Measurements from ENCODE around the gene ZMYM3. TPM values are rescaled to one million over a fixed set of nuclear protein-coding genes. Genes with fewer than 3 reads are reported as not detected.

The ZMYM3 gene
- total RNA-seq, 1 donor from 2014 or later: 39.2 TPM

GRCh38 chrX:71256856-71257255 lies 2.9 kb upstream of the ZMYM3 start:
- no peak for TF ChIP-seq CTCF (IDR thresholded peaks at IDR 0.05)
- no peaks in the 10 kb centered on the region for H3K27me3 Mint-ChIP-seq (ENCODE audit: unreplicated experiment)
- no peak overlapping the region for H3K4me3 Mint-ChIP-seq (ENCODE audit: unreplicated experiment)
- no peak overlapping the region for H3K27ac Mint-ChIP-seq (ENCODE audit: unreplicated experiment)
- peaks cover 5% of the 10 kb centered on the region for H3K9me3 Mint-ChIP-seq (ENCODE audit: unreplicated experiment)
- DNase-seq (ENCODE audit: extremely low spot score, unreplicated experiment): no peak
- H3K4me1 Mint-ChIP-seq (ENCODE audit: unreplicated experiment): peaks cover 14% of the 10 kb centered on the region
- no peaks in the 10 kb centered on the region for H3K36me3 Mint-ChIP-seq (ENCODE audit: unreplicated experiment)

GRCh38 chrX:71256051-71256450 lies 2.1 kb upstream of the ZMYM3 start:
- Mint-ChIP-seq H3K27ac (ENCODE audit: unreplicated experiment) (peak overlapping the region; percentile 78), H3K4me3 (ENCODE audit: unreplicated experiment) (no peak overlapping the region), H3K27me3 (ENCODE audit: unreplicated experiment) (no peaks in the 10 kb centered on the region), H3K9me3 (ENCODE audit: unreplicated experiment) (peaks cover 5% of the 10 kb centered on the region), H3K36me3 (ENCODE audit: unreplicated experiment) (no peaks in the 10 kb centered on the region), H3K4me1 (ENCODE audit: unreplicated experiment) (peaks cover 15% of the 10 kb centered on the region)
- DNase-seq (ENCODE audit: extremely low spot score, unreplicated experiment): no peak
- no peak for TF ChIP-seq CTCF (IDR thresholded peaks at IDR 0.05)

GRCh38 chrX:71253253-71254091 lies 468 bp downstream of the ZMYM3 start:
- Mint-ChIP-seq H3K4me3 (ENCODE audit: unreplicated experiment) (peak overlapping the region; percentile 89), H3K36me3 (ENCODE audit: unreplicated experiment) (no peaks in the 10 kb centered on the region), H3K4me1 (ENCODE audit: unreplicated experiment) (peaks cover 15% of the 10 kb centered on the region), H3K27me3 (ENCODE audit: unreplicated experiment) (no peaks in the 10 kb centered on the region), H3K9me3 (ENCODE audit: unreplicated experiment) (peaks cover 5% of the 10 kb centered on the region), H3K27ac (ENCODE audit: unreplicated experiment) (peak overlapping the region; percentile 78)
- peak; percentile 56 for TF ChIP-seq CTCF (IDR thresholded peaks at IDR 0.05)
- DNase-seq (ENCODE audit: extremely low spot score, unreplicated experiment): no peak

- peaks cover 15% of the 10 kb centered on the region for H3K4me1 Mint-ChIP-seq (ENCODE audit: unreplicated experiment)
These were observed 1.7 kb downstream of the ZMYM3 start for GRCh38 chrX:71252221-71252620.

More at GRCh38 chrX:71252221-71252620, 1.7 kb downstream of the ZMYM3 start:
- no peak for TF ChIP-seq CTCF (IDR thresholded peaks at IDR 0.05)
- peak overlapping the region; percentile 26 for H3K4me3 Mint-ChIP-seq (ENCODE audit: unreplicated experiment)
- no peaks in the 10 kb centered on the region for H3K36me3 Mint-ChIP-seq (ENCODE audit: unreplicated experiment)
- H3K27me3 Mint-ChIP-seq (ENCODE audit: unreplicated experiment): no peaks in the 10 kb centered on the region
- no peak for DNase-seq (ENCODE audit: extremely low spot score, unreplicated experiment)
- H3K9me3 Mint-ChIP-seq (ENCODE audit: unreplicated experiment): peaks cover 5% of the 10 kb centered on the region
- no peak overlapping the region for H3K27ac Mint-ChIP-seq (ENCODE audit: unreplicated experiment)

Data from osteocyte (in vitro differentiated cells).